GM19468 (cell line): ENCODE data around the gene CXCL17.
A peak's percentile ranks its signal among the peaks of the same experiment; 100 is the strongest.

Experiments used
- ATAC-seq: cut with Tn5 transposase; IDR thresholded peaks from one replicate; pipeline ENCODE4 v1.9.1; 2021; ENCODE audit warnings: mild to moderate bottlenecking, moderate library complexity, moderate number of reproducible peaks; ENCODE audit not compliant: unreplicated experiment; ENCODE audit errors: extremely low read depth

CXCL17 gene

DNA sequence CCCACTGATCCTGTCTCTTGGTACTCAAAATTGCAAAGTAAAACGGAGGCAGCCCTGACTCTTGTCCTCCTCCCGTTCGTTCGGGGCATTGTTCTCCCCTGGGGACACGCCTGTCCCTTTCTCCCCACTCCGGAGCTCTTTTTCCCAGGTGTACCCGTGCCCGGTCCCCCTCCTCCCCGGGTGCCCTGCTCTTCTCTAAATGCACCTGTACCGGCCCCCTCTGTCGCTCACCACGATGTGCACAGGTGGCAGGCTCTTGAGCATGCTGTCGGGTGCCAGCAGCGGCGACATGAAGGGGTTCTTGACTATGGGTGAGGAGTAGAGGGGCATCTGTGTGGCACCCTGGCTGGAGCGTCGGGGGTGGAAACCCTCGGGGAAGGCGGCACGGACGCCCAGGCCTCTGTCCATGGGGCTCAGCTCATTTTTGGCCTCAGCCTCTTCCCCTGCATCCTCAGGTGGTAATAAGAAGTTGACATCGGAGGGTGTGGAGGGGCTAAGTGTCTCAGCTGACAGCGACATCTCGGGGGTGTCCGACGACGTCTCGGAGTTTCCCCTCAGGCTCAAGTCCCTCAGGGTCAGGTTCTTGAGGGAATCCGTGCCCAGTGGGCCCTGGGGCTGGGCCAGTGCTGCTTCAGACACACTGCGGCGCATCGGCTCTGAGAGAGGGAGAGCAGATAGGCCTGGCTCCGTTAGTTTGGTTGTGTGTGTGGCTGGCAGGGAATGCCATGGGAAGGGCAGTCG lies 40.2 kb downstream of the CXCL17 start:
- no peak for ATAC-seq

- ATAC-seq: no peak
Observed at GRCh38 chr19:42401365-42402303, 41.1 kb downstream of the CXCL17 start.

- no peak for ATAC-seq
Observed at GRCh38 chr19:42400404-42400803, 42.3 kb downstream of the CXCL17 start.

DNA sequence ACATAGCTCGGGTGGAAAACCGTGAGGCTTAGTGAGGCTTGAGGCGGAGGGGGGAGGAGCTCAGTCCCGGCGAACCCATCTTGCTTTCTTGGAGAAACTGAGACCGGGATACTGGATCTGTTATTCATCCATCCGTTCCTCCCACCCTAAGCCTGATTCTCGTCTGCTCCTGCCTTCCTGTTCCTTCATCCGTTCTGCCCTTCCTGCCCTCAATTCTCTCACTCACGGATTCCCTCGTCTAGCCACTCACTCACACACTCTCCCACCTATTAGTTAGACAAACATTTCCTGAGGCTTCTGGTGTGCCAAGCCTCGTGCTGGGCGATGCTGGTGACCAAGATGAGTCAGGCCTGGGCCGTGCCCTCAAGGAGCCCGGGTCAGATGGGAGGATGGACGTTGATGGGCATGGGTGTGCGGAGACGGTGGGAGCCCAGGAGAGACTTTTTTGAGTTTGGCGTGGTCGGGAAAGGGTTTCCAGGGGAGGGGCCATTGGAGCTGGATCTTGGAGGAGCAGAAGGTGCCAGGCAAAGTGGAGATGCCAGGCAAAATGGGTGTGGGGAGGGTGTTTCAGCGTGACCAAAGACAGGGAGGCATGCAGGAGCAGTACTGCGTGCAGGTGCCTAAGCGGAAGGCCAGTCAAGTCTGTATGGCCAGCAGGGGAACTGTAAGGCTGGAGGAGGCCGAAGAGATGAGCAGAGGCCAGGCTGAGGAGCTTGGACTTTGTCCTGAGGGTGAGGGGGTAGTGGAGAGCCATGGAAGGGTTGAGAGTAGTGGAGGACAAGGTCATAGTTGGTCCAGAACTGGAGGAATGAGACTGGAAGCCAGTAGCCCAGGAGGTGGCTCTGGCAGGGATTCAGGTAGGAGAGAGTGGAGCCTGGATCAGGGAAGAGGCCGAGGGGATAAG lies 45.2 kb downstream of the CXCL17 start:
- no peak for ATAC-seq

GRCh38 chr19:42396381-42397262 lies 46.1 kb downstream of the CXCL17 start:
- ATAC-seq: peak; percentile 87

GRCh38 chr19:42394751-42395150 lies 48.0 kb downstream of the CXCL17 start:
- ATAC-seq: no peak

DNA sequence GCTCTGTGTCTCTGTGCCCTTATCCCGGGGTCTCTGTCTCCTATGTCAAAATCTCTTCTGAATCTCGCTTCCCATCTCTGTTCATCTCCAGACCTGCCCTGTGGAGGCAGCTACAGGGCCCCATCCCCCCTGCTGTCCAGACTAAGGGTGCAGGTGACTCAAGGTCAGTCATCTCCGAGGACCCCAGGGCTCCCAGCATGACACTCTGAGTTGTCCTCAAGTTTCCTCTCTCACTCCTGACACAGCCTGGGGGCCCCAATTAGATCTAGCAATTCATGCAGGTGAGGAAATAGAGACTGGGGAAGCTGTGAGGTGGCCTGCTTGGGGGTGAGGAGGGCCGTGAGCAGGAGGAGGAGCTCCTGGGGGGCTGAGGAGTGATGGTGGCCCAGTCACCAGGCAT lies 50.6 kb downstream of the CXCL17 start:
- ATAC-seq: no peak

- no peak for ATAC-seq
Observed at GRCh38 chr19:42389899-42390298, 52.8 kb downstream of the CXCL17 start, which contains the start of gene CNFN. Gene CNFN, minus strand, starts transcription at chr19:42390297. Its CDS starts 1,260 bp downstream, at chr19:42389037.

DNA sequence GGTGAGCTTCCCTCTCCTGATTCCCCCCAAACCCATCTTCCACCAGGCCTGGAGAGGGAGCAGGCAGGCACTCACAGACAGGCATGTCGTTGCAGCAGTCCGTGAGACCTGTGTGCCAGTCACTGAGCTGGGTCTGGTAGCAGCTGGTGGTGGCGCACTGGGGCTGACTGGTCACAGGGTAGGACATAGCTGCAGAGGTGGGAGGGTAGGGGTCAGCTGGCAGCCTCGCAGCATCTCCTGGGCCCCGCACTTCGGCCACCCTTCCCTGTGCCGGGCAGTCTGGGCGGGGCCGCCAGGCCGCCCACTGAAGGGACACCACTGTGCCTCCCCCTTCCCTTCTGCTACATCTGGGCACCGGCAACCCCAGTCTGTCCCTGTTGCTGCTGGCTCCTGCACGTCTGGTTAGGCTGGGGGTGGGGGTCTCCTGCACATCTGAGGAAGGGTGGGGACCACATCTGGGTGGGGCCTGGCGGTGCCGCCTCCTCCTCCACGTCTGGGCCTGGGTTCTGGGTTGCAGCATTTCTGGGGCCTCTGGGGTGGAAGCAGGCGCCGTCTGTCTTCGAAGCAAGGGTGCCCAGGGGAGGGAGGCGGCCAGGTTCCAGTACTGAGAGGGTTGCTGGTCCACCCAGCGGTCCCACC lies 53.8 kb downstream of the CXCL17 start:
- no peak for ATAC-seq

DNA sequence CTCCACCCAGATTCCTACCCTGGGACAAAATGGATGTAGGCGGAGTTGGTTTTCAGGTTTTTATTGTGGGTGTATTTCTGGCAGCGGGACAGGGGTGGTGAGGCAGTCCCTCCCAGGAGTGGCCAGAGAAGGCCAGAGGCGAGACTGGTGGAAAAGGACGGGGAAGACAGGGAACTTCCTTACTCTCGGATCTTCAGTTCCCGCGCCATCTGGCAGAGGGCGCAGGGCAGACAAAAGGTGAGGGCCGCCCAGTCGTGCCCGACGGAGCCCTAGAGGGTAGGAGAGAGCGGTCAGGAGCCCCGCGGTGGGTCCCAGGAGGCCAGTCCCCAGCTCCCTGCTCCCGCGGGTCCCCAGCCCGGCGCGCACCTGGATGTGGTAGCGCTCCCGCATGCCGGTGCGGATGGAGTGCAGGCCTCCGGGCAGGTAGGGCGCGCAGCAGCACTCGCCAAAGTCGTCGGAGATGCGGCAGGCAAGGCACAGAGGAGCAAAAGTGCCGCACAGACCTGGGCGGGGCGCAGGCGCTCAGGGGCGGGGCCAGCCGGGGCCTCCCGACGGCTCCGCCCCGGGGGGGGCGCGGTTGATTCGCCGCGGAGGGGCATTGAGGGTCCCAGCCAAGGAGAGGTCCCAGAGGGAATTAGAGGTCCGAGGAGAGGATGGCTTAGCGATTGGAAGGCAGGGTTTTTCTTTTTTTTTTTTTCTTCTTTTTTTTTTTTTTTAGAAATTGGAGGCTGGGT lies 55.6 kb downstream of the CXCL17 start:
- no peak for ATAC-seq

DNA sequence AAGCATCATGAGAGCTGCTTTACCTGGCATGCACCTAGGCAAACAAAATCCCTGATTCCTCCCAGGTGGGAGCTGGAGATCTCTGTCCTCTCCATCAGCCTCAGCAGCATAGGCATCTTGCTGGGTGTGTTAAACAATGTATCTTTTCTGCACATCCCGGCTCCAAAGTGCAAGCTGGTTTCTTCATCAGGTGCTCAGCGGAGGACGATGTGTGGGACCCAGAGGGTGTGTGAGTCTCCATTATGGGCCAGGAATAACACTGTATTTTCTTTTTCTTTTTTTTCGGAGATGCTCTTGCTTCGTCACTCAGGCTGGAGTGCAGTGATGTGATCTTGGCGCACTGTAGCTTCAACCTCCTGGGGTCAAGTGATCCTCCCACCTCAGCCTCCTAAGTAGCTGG lies 62.6 kb downstream of the CXCL17 start:
- ATAC-seq: no peak
